ENCODE data around the gene MEGF6. TPM values are rescaled to one million over a fixed set of nuclear protein-coding genes. Genes with fewer than 3 reads are reported as not detected.
"Not testable (repeated sequence)": the region's sequence is repeated elsewhere in the genome, so short reads cannot be mapped to it uniquely, and the experiment has no call there.

Gene MEGF6
- total RNA-seq, 2 donors from 2014 or later: 273 to 304 TPM

- no peak for TF ChIP-seq CTCF (IDR thresholded peaks at IDR 0.05)
- H3K36me3 ChIP-seq: peaks cover 25% of the 10 kb centered on the region
- H3K4me1 ChIP-seq (ENCODE audit: control insufficient read depth in 1 of 2, low read depth in 2 of 2): peaks cover 16 to 24% of the 10 kb centered on the region in 2 donors
- H3K9me3 ChIP-seq: no peaks in the 10 kb centered on the region
- peak overlapping the region in 1 of 2 donors; percentile 35 for H3K27ac ChIP-seq
- ATAC-seq (ENCODE audit: insufficient number of reproducible peaks, low FRiP score, low read depth) (peak; percentile 7), DNase-seq (ENCODE audit: low spot score) (no peak)
- H3K27me3 ChIP-seq (replicated peaks; ENCODE audit: insufficient read depth): no peaks in the 10 kb centered on the region
- H3K4me3 ChIP-seq: peak overlapping the region; percentile 97
Measured at GRCh38 chr1:3625151-3625907, 14.0 kb upstream of the MEGF6 start.

- Histone ChIP-seq H3K4me3 (peak within 1 kb of the TSS; percentile 97), H3K27ac (peak within 1 kb of the TSS; percentile 35 to 51), H3K9me3 (no peaks in the 10 kb centered on the region), H3K36me3 (peaks cover 19% of the 10 kb centered on the region), H3K27me3 (replicated peaks; ENCODE audit: insufficient read depth) (no peaks in the 10 kb centered on the region), H3K4me1 (ENCODE audit: control insufficient read depth in 1 of 2, low read depth in 2 of 2) (peaks cover 16 to 24% of the 10 kb centered on the region in 2 donors)
- peak; percentile 87 for ATAC-seq (ENCODE audit: insufficient number of reproducible peaks, low FRiP score, low read depth)
- TF ChIP-seq CTCF (IDR thresholded peaks at IDR 0.05): no peak
- peak; percentile 94 for DNase-seq (ENCODE audit: low spot score)
Measured at GRCh38 chr1:3624200-3625136, 13.2 kb upstream of the MEGF6 start, which contains the start of gene TPRG1L. Gene TPRG1L (plus strand): TSS chr1:3625015. CDS start chr1:3625073, 58 bp downstream.

GRCh38 chr1:3623441-3624199, 12.3 kb upstream of the MEGF6 start:
- DNase-seq (ENCODE audit: low spot score): no peak
- Histone ChIP-seq H3K4me3 (peak overlapping the region; percentile 97), H3K27me3 (replicated peaks; ENCODE audit: insufficient read depth) (no peaks in the 10 kb centered on the region), H3K9me3 (no peaks in the 10 kb centered on the region), H3K27ac (no peak overlapping the region), H3K36me3 (peaks cover 11% of the 10 kb centered on the region), H3K4me1 (ENCODE audit: control insufficient read depth in 1 of 2, low read depth in 2 of 2) (peaks cover 16 to 24% of the 10 kb centered on the region in 2 donors)
- TF ChIP-seq CTCF (IDR thresholded peaks at IDR 0.05): no peak
- ATAC-seq (ENCODE audit: insufficient number of reproducible peaks, low FRiP score, low read depth): no peak

GRCh38 chr1:3622102-3622501, 10.8 kb upstream of the MEGF6 start:
- not testable (repeated sequence) for ATAC-seq (ENCODE audit: insufficient number of reproducible peaks, low FRiP score, low read depth); DNase-seq (ENCODE audit: low spot score); H3K27ac ChIP-seq; H3K4me3 ChIP-seq; H3K36me3 ChIP-seq; H3K27me3 ChIP-seq (replicated peaks; ENCODE audit: insufficient read depth); H3K9me3 ChIP-seq
- peaks cover 16 to 24% of the 10 kb centered on the region in 2 donors for H3K4me1 ChIP-seq (ENCODE audit: control insufficient read depth in 1 of 2, low read depth in 2 of 2)

GRCh38 chr1:3621151-3621671, 9.9 kb upstream of the MEGF6 start:
- H3K36me3 ChIP-seq; H3K27ac ChIP-seq; DNase-seq (ENCODE audit: low spot score); H3K27me3 ChIP-seq (replicated peaks; ENCODE audit: insufficient read depth); ATAC-seq (ENCODE audit: insufficient number of reproducible peaks, low FRiP score, low read depth); H3K4me3 ChIP-seq; H3K9me3 ChIP-seq: not testable (repeated sequence)
- peaks cover 16 to 24% of the 10 kb centered on the region in 2 donors for H3K4me1 ChIP-seq (ENCODE audit: control insufficient read depth in 1 of 2, low read depth in 2 of 2)
- peak; percentile 73 for TF ChIP-seq CTCF (IDR thresholded peaks at IDR 0.05)

All from thoracic aorta (tissue), 2 donors.